GM18498 (cell line): ENCODE data around the gene DEGS1.
"Not testable (repeated sequence)": the region's sequence is repeated elsewhere in the genome, so short reads cannot be mapped to it uniquely, and the experiment has no call there.

ENCODE experiments used
- ATAC-seq: cut with Tn5 transposase; IDR thresholded peaks from one replicate; pipeline ENCODE4 v1.9.1; 2021; ENCODE audit warnings: mild to moderate bottlenecking, moderate library complexity; ENCODE audit not compliant: unreplicated experiment

Gene DEGS1

DNA sequence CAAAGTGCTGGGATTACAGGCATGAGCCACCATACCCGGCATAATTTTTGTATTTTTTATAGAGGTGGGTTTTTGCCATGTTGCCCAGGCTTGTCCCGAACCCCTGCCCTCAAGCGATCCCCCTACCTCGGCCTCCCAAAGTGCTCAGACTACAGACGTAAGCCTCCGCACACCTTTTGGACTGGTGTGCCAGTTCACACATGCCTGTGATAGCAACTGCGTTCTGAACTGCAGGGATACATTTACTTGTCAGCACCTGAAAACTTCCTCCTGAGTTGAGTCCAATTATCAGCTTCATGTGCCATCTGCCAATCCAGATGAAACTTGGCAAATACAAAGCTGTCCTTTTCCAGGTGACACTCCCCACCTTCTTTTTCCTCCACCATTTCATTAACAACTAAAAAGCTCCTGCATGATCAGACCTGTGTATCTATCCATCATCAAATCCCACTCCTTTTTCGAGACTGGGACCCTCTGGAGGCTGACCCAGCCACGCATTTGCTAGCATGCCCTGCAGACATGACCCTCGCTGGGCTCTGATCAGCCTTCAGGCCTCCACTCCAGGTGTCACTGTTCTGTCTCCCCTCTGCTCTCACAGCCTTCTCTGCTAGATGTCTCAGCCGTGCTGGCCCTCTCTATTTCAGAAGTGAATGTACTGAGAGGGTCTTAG lies 2.1 kb upstream of the DEGS1 start:
- ATAC-seq = no peak

DNA sequence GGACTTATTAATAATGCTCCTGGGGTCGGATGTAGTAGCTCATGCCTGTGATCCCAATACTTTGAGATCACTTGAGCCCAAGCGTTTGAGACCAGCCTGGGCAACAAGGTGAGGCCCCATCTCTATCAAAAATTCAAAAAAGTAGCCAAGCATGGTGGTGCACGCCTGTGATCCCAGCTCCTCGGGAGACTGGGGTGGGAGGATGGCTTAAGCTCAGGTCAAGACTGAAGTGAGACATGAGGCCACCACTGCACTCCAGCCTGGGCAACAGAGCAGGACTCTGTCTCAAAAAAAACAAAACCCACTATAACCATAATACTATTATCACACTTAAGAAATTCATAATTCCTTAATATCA lies 1.6 kb upstream of the DEGS1 start:
- ATAC-seq = no peak

DNA sequence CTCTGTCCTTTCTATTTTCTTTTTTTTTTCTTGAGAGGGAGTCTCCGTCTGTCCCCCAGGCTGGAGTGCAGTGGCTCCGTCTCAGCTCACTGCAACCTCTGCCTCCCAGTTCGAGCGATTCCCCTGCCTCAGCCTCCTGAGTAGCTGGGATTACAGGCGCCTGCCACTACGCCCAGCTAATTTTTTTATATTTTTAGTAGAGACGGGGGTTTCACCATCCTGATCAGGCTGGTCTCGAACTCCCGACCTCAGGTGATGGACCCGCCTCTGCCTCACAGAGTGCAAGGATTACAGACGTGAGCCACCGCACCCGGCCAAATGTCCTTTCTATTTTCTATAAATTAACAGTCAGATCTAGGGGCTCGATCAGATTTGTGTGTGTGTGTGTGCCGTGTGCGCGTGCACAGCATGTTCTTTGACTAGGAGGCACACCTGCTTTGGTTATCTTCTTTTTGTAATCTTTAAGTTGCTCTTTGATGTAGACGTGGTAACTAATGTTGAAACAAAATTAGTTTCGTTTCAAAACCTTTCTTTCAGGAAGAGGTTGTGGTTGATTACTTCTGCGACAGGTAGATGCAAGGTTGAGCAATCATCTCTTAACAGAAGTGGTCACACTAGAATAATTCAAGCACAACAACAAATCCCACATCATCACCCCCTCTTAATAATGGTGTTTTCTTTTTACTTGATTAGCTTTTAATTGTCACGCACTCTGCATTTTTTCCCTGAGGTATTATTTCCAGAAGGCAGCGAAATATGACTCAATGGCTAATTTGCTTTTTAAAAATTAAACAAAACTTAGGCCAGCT lies 779 bp upstream of the DEGS1 start:
- ATAC-seq = peak; percentile 36

DNA sequence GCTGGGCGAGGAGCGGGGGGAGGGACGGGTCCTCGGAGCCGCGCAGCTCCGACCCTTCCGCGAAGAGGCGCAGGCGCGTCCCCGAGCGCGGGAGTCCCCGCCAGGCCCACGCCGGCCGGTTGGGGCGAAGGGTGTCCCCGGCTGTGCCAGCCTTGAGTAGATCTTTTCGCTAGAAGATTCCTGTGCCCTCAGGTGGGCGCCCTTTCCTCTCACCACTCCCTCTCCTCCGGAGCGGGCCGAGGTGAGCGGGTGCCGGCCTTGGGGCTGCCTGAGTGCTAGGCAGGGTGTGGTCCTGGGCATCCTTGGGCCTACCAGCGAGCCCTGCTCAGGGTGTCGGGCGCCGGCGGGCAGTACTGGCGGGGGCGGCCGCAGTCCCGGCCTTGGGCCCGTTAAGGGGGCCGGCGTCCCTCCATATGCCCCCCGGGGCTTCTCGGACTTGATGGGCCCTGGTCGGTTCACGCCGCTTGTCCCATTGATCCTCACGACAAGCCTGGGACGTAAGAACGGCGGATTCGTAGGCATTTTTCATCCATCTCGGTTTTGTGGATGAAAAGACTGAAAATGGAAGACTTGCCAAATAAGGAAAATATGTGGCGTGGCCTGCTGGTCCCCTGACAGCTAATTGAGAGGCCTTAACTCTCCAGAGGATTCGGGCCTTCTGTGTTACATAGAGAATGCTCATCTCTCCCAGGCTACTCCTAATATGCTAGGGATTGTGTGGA lies 712 bp downstream of the DEGS1 start:
- ATAC-seq = peak; percentile 58

DNA sequence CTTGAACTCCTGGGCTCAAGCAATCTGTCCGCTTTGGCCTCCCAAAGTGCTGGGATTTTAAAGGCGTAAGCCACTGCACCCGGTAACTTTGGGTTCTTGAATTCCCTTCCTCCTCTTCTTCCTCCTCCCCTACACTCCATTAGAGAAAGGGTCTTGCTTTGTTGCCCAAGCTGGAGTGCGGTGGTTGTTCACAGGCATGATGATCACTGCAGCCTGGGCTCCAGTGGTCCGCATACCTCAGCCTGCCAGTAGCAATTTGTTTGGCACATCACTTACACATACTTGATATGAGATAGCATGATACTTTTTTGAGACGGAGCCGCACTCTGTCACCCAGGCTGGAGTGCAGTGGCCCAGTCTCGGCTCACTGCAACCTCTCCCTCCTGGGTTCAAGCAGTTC lies 2.2 kb downstream of the DEGS1 start:
- ATAC-seq = no peak

DNA sequence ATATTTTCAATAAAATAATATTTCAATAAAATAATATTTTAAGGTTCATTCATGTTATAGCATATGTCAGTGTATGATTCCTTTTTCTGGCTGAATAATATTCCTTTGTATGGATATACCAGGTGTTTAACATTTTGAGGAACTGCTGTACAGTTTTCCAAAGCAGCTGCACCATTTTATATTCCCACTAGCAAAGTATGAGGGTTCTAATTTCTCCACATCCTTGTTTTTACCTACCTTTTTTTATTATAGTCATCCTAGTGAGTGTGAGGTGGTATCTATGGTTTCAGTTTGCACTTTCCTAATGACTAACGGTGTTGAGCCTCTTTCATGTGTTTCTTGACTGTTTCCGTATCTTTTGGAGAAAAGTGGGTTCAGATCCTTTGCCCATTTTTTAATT lies 5.2 kb downstream of the DEGS1 start:
- no peak for ATAC-seq

DNA sequence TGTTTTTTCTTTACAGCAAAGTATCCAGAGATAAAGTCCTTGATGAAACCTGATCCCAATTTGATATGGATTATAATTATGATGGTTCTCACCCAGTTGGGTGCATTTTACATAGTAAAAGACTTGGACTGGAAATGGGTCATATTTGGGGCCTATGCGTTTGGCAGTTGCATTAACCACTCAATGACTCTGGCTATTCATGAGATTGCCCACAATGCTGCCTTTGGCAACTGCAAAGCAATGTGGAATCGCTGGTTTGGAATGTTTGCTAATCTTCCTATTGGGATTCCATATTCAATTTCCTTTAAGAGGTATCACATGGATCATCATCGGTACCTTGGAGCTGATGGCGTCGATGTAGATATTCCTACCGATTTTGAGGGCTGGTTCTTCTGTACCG lies 6.5 kb downstream of the DEGS1 start:
- ATAC-seq = no peak

DNA sequence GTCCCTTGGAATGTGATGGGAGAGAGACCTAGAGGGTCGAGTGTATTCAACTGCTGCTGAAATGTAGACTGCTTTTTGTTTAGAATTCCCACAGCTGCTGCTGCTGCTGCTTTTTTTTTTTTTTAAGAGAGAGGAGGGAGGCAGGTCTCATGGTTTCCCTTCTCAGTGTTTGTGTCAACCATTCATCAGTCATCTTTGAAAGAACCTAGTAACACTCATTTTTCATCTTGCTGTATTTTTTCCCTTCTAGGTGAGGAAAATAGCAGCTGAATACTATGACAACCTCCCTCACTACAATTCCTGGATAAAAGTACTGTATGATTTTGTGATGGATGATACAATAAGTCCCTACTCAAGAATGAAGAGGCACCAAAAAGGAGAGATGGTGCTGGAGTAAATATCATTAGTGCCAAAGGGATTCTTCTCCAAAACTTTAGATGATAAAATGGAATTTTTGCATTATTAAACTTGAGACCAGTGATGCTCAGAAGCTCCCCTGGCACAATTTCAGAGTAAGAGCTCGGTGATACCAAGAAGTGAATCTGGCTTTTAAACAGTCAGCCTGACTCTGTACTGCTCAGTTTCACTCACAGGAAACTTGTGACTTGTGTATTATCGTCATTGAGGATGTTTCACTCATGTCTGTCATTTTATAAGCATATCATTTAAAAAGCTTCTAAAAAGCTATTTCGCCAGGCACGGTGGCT lies 9.2 kb downstream of the DEGS1 start:
- no peak for ATAC-seq

DNA sequence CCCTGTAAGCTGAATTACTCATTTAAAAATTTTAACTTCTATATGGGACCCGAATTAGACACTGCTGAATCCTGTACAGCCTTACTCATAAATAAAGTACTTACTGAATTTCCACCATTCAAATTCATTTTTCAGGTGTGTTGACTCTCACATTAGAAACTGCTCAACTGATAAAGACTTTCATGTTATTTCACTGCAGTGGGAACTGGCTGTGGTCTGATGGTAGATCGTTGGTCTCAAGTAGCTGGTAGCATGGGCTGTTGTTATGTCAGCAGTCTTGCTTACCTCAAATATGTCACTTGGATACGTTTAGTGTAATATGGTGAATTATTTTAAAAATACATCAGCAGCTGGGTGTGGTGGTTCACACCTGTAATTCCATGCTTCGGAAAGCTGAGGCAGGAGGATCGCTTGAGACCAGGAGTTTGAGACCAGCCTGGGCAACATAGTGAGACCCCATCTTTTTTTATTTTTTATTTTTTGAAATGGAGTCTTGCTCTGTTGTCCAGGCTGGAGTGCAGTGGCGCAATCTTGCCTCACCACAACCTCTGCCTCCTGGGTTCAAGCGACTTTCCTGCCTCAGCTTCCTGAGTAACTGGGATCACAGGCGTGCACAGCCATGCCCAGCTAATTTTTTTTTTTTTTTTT lies 10.4 kb downstream of the DEGS1 start:
- ATAC-seq = no peak

DNA sequence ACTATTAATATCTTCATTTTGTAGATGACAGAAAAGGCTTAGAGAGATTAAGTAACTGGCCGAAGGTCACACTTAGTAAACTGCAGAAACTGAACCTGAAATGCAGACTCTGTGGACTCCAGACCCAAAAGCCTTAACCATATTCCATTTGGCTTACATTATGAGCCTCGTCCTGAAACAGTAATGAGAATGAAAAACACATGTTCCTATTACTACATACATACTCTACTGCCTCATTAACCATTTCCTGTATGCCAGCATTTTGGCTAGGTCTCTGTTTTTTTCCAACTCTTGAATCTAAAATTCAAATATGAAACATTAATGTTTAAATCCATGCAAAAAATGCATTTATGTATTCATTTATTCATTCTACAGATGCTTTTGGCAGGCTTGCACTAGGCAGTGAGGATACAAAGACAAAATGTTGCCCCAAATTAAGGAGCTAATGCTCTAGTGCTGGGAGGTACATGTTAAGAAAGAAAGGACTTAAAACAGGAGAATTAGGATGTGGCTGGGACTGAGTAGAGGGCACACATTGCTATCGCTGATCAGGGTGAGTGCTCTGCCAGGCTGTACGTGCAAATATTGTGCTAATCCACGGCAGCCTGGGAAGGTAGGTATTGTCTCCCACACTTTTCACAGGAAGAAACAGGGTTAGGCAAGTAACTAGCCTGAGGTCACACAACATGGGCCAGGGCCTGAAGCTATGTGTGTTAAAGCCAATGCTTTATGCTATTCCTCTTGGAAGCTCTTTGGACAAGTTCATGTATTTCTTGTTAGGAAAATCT lies 14.0 kb downstream of the DEGS1 start:
- no peak for ATAC-seq

DNA sequence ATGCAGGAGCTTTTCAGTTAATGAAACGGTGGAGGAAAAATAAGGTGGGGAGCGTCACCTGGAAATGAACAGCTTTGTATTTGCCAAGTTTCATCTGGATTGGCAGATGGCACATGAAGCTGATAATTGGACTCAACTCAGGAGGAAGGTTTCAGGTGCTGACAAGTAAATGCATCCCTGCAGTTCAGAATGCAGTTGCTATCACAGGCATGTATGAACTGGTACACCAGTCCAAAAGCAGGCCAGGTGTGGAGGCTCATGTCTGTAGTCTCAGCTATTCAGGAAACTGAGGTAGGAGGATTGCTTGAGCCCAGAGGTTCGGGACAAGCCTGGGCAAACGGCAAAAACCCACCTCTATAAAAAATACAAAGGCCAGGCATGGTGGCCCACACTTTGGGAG lies 15.5 kb downstream of the DEGS1 start:
- no peak for ATAC-seq

DNA sequence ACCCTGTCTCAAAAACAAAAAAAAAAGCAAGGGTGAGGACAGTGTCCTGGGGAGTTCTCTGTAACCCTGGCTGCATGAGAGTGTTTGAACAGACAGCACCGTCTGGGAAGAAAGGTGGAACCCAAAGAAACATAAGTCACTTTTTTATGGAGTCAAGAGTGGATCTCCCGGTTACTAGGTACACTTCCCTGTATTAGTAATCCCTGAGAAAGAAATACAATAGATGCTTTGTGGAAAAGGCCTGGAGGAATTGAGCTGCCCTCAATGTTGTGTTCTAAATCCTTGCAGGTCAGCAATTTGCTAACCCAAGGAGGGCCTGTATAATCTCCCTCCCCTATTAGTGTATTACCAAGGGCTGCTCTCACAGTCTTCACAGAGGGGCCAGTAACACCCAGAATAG lies 16.6 kb downstream of the DEGS1 start:
- ATAC-seq = no peak

DNA sequence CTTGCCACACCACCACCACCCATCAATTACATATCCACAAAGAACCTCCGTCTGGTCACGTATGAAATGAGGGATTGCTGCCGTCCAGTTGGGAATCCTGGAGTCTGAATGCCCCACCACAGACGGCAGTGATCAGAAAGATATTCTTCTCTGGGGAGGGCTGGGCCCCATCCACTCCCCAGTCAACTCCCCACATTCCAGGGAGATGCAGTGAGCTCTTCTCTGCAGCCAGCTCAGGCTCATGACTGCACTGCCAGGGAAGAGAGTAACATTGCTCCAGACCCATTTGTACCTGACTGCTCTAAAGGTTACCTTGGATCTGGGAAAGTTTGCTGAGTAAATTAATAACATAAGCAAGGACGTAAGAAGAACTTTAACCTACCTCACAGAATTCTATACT lies 18.3 kb downstream of the DEGS1 start:
- no peak for ATAC-seq

DNA sequence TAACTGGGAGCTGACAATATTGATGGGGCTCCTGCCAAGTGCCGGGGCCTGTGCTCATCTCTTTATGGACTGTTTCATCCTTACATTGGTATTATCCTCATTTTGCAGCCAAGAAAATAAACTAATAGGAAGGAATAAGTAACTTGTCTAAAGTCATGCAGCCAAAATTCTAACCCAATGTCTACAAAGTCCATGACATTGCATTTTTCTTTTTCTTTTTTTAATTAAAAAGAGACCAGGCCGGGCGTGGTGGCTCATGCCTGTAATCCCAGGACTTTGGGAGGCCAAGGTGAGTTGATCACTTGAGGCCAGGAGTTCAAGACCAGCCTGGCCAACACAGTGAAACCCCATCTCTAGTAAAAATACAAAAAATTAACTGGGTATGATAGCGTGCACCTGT lies 18.8 kb downstream of the DEGS1 start:
- ATAC-seq = no peak

DNA sequence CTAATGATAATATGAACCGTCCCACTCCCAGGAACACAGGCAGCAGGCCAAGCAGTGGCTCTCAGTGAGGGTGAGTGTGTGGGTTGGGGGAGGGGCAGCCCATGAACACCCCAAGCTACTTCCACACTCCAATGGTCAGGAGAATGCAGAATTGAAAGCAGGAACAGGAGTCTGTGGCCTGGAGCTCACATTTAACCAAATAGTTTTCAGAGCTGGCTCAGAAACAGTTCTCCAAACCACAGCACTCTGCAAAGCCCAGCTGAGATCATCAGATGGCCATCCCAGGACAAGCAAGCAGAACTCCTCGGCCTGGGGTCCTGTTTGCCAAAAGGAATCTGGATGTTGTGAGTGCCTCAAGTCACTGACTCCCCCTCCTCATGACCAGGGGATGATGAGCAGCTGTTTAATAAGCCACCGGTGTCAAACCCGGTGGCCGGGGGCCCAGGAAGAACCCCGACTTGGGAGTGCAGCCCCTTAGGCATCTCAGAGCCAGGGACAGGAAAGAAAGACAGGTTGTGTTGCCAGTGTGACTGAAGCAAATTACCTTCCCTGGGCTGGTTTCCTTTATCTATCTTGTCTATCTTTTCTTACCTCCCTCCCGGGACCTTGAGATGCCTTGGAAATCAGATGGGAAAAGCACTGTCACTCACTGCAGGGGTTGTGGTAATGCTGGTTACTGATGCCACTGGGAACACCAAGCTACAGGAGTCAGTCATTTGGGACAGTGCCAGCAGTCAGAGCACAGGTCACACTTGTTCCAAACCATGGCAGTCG lies 20.4 kb downstream of the DEGS1 start:
- peak; percentile 44 for ATAC-seq

DNA sequence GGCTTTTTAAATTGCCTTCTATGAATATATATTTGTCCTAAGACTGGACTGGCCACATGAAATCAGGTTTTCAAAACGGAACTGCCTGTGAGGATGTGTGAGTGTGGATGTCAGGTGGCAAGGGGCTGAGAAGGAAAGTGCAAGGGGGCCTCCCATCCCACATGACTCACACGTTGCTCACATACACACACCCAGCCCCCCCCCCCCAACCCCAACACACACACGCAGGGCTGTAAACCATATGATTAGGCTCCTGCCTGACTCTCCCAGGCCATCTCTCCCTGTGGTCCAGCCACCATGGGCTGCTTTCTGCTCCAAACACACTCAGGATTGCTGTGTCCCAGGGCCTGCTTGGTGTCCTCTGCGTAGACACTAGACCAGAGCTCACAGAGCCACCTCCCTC lies 22.4 kb downstream of the DEGS1 start:
- no peak for ATAC-seq

DNA sequence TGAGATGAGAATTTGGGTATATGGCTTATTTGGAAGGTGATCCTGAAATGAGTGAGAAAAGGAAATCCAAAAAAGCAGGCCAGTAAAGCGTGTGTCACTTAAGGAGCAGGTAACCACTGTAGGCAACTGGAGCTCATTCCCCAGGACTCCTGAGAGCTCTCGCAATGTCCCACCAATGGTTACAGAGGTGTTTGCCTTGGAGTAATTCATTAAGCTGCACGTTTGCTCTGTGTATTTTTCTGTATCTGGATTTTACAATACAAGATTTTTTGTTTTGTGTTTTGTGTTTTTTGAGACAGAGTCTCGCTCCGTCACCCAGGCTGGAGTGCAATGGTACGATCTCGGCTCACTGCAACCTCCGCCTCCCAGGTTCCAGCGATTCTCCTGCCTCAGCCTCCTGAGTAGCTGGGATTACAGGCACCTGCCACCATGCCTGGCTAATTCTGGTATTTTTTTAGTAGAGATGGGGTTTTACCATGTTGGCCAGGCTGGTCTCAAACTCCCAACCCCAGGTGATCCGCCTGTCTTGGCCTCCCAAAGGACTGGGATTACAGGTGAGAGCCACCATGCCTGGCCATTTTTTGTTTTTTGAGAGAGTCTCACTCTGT lies 23.0 kb downstream of the DEGS1 start:
- not testable (repeated sequence) for ATAC-seq

DNA sequence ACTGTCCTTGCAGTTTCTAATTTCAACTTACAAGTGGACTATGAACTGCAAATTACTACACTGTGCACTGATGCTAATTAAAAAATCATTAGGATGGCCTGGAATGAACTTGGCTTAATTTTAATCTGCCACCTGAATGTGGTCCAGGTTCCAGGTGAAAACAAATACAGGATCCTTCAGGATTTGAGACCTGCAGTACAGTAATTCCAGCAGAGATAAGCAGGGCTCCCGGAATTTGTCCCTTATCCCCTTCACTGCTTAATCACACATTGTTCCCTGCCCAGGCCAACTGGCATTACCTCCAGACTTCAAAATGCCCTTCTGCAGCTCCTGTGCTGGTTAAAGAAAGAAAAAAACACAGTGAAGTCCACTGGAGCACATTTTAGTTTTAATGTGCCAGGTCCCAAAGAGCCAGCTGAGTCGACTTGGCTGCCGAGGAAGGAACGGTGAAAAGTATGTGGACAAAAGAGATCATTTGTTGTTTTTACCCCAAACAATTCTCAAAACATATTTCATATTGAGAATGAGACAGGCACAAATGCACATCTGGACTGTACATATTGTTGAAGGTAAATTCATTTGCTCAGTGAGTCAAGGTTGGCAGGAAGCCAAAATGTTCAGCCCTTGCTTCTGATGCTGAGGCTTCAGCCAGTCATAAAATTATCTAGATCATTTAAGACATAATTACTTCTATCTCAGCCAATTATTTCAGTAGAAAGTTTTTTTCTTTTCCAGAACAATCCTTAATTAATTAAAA lies 28.3 kb downstream of the DEGS1 start:
- no peak for ATAC-seq
